Cortex of kidney (tissue), 1 donor: ENCODE measurements around the gene MED13.
"Not testable (repeated sequence)": the region's sequence is repeated elsewhere in the genome, so short reads cannot be mapped to it uniquely, and the experiment has no call there.

ENCODE experiments used
- DNase-seq: peaks from one replicate; lab custom pipeline; 2025; lab: John Stamatoyannopoulos, UW

Gene MED13

GRCh38 chr17:62090021-62090824, 25.1 kb upstream of the MED13 start:
- no peak for DNase-seq

GRCh38 chr17:62089334-62089733, 24.3 kb upstream of the MED13 start:
- DNase-seq = no peak

DNA sequence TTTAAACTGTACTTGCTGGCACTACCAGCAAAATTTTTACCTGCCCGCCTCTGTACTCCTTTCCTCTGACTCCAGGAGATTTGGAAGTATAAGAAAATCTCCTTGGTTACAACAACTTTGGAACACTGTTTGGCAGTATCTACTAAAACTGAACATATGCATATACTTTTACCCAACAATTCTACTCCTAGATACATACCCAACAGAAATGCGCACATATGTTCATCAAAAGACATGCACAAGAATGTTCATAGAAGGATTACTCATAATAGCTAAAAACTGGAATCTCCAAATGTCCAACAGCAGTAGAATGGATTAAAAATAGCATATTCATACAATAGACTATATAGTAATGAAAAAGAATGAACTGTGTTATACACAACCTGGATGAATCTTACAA, 21.7 kb upstream of the MED13 start:
- no peak for DNase-seq

DNA sequence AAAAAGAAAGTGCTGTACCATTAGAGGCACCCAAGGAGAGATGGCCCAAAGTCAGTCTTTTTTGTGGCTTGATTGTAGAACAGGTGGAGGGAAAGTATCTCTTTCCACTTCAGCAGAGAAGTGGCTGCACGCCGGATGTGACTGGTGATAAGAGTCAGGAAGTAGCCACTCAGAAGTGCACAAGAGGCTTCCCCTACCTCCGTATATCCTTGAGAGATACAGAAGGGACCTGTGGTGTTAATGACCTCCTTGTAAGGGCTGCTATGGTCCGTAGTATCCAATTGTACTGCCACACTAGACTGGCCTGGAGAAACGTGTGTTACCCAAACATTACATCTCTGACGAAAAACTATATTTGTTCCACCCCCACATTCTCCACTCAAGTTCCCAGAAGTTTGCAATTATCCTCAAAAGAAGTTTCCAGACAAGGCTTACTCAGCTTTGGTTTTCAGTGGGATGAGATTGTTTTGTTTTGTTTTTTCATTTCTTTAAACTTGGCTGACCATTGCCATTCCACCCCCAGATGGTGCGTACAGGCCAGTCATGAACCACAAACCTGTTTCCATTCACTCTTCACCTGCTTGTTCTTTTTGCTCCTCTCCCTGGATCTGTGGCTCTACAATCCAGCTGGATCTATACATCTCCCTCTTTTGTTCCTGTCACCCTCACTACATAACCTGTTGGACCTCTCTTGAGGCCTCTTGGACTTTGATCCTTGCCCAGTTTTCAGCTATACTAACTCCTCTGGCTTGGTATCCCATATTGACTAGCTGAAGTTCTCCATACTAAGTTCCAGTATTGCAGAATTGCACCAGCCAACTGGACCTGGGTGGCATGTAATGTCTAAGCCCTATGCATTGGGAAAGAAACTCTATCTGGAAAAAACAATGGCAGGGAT, 20.7 kb upstream of the MED13 start:
- no peak for DNase-seq

DNA sequence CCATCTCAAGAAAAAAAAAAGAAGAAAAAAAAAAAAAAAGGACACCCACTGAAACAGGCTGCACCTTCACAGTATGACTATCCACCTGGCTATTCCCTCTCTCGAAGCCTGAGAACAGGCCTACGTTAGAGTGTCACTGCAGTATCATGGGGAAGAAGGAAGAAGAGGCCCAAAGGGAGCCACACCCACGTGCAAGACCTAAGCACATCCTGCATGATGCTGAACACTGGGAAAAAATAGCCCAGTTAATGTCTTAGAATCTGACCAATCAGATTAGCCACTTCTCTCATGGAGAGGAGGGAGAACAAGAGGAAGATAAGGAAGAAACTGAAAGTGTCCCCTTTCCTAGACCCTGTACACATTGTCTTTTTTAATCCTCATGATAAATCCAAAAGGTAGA, 19.5 kb upstream of the MED13 start:
- DNase-seq = no peak

DNA sequence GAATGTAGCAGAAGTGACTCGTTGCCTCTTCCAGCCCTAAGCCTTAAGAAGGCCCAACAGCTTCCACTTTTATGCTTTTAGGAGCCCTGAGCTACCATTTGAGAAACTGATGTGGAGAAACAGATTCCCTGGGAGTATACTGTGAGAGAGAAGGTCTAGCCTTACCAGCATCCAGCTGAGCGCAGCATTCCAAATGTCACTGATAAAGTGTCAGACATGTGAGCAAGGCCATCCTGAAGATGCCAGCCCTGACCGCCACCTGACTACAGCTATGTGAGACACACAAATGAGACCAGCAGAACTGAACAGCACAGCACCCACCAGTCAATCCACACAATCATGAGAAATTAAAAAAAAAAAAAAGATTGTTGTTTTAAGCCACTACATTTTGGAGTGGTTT, 18.6 kb upstream of the MED13 start:
- DNase-seq = no peak

GRCh38 chr17:62080647-62081046, 15.6 kb upstream of the MED13 start:
- no peak for DNase-seq

GRCh38 chr17:62078009-62078408, 12.9 kb upstream of the MED13 start:
- no peak for DNase-seq

GRCh38 chr17:62076864-62077788, 12.0 kb upstream of the MED13 start:
- DNase-seq = no peak

DNA sequence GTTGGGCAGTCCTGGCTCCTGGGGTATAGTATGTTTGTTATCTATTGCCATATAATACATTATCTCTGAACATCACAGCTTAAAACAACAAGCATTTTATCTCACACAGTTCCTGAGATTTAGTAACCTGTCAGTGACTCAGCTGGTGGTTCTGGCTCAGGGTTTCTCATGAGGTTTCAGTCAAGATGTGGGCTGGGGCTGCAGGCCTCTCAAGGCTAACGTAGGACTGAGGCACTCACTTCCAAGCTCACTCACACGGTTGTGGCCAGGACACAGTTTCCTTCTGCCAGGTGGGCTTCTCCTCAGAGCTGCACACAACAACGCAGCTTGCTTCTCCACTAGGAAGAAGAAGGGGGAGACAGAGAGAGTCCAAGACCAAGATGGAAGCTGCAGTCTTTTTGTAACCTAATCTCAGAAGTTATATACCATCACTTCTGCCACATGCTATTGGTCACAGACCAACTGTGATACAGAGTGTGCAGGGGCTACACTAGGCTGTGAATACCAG, 10.3 kb upstream of the MED13 start:
- DNase-seq = no peak

DNA sequence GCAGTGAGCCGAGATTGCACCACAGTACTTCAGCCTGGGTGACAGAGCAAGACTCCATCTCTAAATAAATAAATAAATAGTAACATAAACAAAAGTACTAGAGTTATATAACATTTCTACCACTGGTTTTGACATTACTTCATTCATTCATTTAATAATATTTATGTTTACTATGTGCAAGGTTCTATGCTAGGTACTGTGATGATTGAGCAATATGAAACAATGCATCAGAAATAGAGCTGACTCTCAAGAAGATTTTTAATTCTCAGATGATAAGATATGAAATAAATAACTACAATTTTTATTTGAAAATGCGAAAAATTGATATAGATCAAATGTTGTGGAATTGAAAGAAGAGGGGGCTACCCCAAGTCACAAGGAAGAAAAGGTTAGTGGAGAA, 8.9 kb upstream of the MED13 start:
- DNase-seq = no peak

DNA sequence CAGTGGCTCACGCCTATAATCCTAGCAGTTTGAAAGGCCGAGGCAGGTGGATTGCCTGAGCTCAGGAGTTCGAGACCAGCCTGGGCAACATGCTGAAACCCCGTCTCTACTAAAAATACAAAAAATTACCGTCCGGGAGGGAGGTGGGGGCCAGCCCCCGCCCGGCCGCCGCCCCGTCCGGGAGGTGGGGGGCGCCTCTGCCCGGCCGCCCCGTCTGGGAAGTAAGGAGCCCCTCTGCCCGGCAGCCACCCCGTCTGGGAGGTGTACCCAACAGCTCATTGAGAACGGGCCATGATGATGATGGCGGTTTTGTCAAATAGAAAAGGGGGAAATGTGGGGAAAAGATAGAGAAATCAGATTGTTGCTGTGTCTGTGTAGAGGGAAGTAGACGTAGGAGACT, 7.8 kb upstream of the MED13 start:
- not testable (repeated sequence) for DNase-seq

DNA sequence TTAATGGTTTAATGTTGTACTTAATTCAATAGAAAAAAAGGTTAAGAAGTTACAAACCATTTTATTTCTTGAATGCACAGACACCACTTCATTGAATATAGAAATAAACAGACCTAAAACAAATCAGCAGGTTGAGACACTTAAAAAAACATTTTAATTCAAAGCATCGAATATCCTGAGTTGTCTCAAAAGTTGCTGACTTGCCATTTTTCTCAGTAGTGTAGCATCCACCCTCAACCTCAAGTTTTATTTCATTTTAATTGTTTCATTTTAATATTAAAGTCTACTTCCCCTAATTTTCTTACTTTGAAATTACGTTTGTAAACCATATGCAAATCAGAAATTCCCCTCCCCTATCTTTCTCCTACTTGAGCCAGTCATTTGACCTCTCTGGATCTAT, 5.8 kb upstream of the MED13 start:
- DNase-seq = no peak

- DNase-seq = no peak
Observed at GRCh38 chr17:62067165-62068145, 2.4 kb upstream of the MED13 start.

DNA sequence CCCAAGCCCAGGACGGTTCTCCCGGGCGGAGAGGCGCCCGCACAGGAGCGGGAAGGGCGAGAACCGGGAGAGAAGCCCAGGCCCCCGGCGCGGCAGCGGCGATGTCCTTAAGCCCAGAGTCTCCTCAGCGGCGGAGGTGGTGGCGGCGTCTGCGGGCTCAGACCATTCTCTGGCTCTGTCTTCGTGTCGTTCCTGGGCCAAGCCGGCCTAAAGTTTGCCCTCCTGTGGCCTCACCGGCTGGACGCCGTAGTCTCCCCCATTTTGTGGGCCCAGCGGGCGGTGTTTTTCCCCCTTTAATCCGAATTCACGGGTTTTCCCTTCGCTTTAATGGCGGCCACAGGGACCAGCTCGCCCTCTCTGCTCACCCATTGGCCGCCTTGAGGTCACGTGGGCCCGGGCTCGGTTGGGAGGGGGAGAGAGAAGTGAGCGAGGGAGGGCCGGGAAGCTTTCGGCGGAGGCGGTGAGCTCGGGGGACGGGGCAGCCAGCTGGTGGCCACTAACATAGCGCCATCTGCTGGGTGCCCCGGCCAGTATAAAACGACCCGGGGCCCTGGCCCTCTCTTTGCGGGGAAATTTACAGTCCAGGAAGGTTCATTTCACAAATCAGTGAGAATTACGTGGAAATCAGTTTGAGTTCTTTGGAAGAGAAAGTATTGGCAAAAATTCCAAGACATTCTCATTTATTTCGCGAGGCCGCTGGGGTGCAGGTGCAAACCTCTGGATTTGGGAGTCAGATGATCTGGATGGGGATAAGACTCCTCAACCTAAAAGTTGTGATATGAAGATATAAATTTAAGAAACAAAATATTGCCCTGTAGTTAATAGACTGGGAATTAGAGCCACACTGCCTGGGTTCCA, 762 bp upstream of the MED13 start:
- DNase-seq = peak; percentile 48

GRCh38 chr17:62064029-62064790, 868 bp downstream of the MED13 start:
- DNase-seq = no peak

GRCh38 chr17:62062944-62063343, 2.1 kb downstream of the MED13 start:
- DNase-seq = no peak

GRCh38 chr17:62062302-62062701, 2.8 kb downstream of the MED13 start:
- no peak for DNase-seq

- no peak for DNase-seq
Observed at GRCh38 chr17:62059414-62059813, 5.7 kb downstream of the MED13 start.
